Trophoblast cell (in vitro differentiated cells and primary cell): Measurements from ENCODE around the gene RPL29.

Experiments
- DNase-seq, 2 donors: peaks; one replicate each; pipeline ENCODE4 v3.0.0-alpha.2; 2016
- H2AFZ ChIP-seq: 2 replicates; pipeline ENCODE4 v1.6.1; 2013; ENCODE audit warnings: low read length, moderate library complexity, mild to moderate bottlenecking; ENCODE audit not compliant: insufficient read depth, poor library complexity
- H2AK5ac ChIP-seq: 2 replicates; pipeline ENCODE4 v1.6.1; 2013; ENCODE audit warnings: mild to moderate bottlenecking, low read length
- H2BK120ac ChIP-seq: 2 replicates; pipeline ENCODE4 v1.6.1; 2013; ENCODE audit warnings: low read length, mild to moderate bottlenecking, moderate library complexity; ENCODE audit not compliant: insufficient read depth, poor library complexity
- H2BK12ac ChIP-seq: 2 replicates; pipeline ENCODE4 v1.6.1; 2013; ENCODE audit warnings: mild to moderate bottlenecking, low read length, moderate library complexity
- H2BK5ac ChIP-seq: 2 replicates; pipeline ENCODE4 v1.6.1; 2013; ENCODE audit warnings: low read length, low read depth, moderate library complexity, mild to moderate bottlenecking; ENCODE audit not compliant: poor library complexity
- H3K14ac ChIP-seq: 2 replicates; pipeline ENCODE4 v1.6.1; 2013; ENCODE audit warnings: mild to moderate bottlenecking, low read length
- H3K18ac ChIP-seq: 2 replicates; pipeline ENCODE4 v1.6.1; 2013; ENCODE audit warnings: mild to moderate bottlenecking, low read length
- H3K23ac ChIP-seq: 2 replicates; pipeline ENCODE4 v1.6.1; 2013; ENCODE audit warnings: low read length
- H3K27ac ChIP-seq: 2 replicates; pipeline ENCODE4 v1.5.1; 2013; ENCODE audit warnings: low read depth, mild to moderate bottlenecking, inconsistent platforms, low read length, moderate library complexity
- H3K27me3 ChIP-seq: 2 replicates; pipeline ENCODE4 v1.6.1; 2013; ENCODE audit warnings: inconsistent platforms, mild to moderate bottlenecking, low read length, moderate library complexity; ENCODE audit not compliant: insufficient read depth
- H3K36me3 ChIP-seq, 2 experiments: 1 replicate in 1 of 2; 2 replicates in 1 of 2; pipeline ENCODE4 v1.6.1; 2013; ENCODE audit warnings: low read length in 2 of 2, mild to moderate bottlenecking in 2 of 2, moderate library complexity in 1 of 2; ENCODE audit not compliant: insufficient read depth in 2 of 2, control insufficient read depth in 1 of 2
- H3K4ac ChIP-seq: 2 replicates; pipeline ENCODE4 v1.6.1; 2013; ENCODE audit warnings: low read depth, mild to moderate bottlenecking, low read length, moderate library complexity
- H3K4me1 ChIP-seq, 2 experiments: 1 replicate in 1 of 2; 2 replicates in 1 of 2; pipeline ENCODE4 v1.6.1; 2013; ENCODE audit warnings: low read length in 2 of 2, mild to moderate bottlenecking in 2 of 2, moderate library complexity in 1 of 2; ENCODE audit not compliant: insufficient read depth in 2 of 2, control insufficient read depth in 1 of 2
- H3K4me2 ChIP-seq: 2 replicates; pipeline ENCODE4 v1.6.1; 2013; ENCODE audit warnings: inconsistent platforms, mild to moderate bottlenecking, low read length, moderate library complexity
- H3K4me3 ChIP-seq: 2 replicates; pipeline ENCODE4 v1.5.1; 2013; ENCODE audit warnings: mild to moderate bottlenecking, low read depth, low read length, inconsistent platforms
- H3K79me1 ChIP-seq: one replicate; pipeline ENCODE4 v1.6.1; 2013; ENCODE audit warnings: low read length
- H3K79me2 ChIP-seq: 2 replicates; pipeline ENCODE4 v1.6.1; 2013; ENCODE audit warnings: low read length, mild to moderate bottlenecking; ENCODE audit not compliant: control insufficient read depth, insufficient read depth, poor library complexity
- H3K9ac ChIP-seq: 2 replicates; pipeline ENCODE4 v1.6.1; 2013; ENCODE audit warnings: mild to moderate bottlenecking, low read length
- H3K9me3 ChIP-seq: 2 replicates; pipeline ENCODE4 v1.6.1; 2013; ENCODE audit warnings: low read depth, mild to moderate bottlenecking, control low read depth, inconsistent platforms, low read length; ENCODE audit not compliant: insufficient read depth
- H4K12ac ChIP-seq: 2 replicates; pipeline ENCODE4 v1.6.1; 2013; ENCODE audit warnings: low read depth, mild to moderate bottlenecking, low read length, moderate library complexity
- H4K8ac ChIP-seq: 2 replicates; pipeline ENCODE4 v1.6.1; 2013; ENCODE audit warnings: low read depth, mild to moderate bottlenecking, low read length, moderate library complexity
- H4K91ac ChIP-seq: one replicate; pipeline ENCODE4 v1.6.1; 2013; ENCODE audit warnings: low read depth, mild to moderate bottlenecking, low read length, moderate library complexity
- WGBS: extraction: QIAGEN DNeasy Blood & Tissue Kit; methylation state at CpG from one replicate; pipeline ENCODE4 v1.1.7; 2013; ENCODE audit warnings: missing lambda C conversion rate; ENCODE audit not compliant: insufficient read length, insufficient coverage; ENCODE audit errors: extremely low coverage; 5-methylcytosine and 5-hydroxymethylcytosine counted together

Gene RPL29

GRCh38 chr3:51948016-51948580, 47.6 kb downstream of the RPL29 start:
- WGBS: no CpG with 5 or more reads among the region's 10 CpGs
- no peak overlapping the region for H4K91ac ChIP-seq

GRCh38 chr3:51947215-51947900, 48.3 kb downstream of the RPL29 start:
- Histone ChIP-seq H3K27ac (no peak overlapping the region), H3K9me3 (no peaks in the 10 kb centered on the region), H2BK12ac (no peak overlapping the region), H3K79me1 (peaks cover 2% of the 10 kb centered on the region), H3K4ac (no peak overlapping the region), H3K14ac (no peak overlapping the region), H2AFZ (no peak overlapping the region), H2AK5ac (no peak overlapping the region), H2BK5ac (no peak overlapping the region), H4K91ac (no peak overlapping the region), H2BK120ac (no peak overlapping the region), H4K12ac (no peak overlapping the region), H3K4me3 (no peak overlapping the region), H3K9ac (no peak overlapping the region), H3K79me2 (peaks cover 2% of the 10 kb centered on the region), H3K27me3 (no peaks in the 10 kb centered on the region), H3K23ac (no peak overlapping the region), H3K4me2 (no peak overlapping the region), H3K4me1 (peaks cover 2 to 4% of the 10 kb centered on the region in 2 experiments), H3K18ac (no peak overlapping the region), H4K8ac (no peak overlapping the region), H3K36me3 (no peaks in the 10 kb centered on the region)
- WGBS: no CpG with 5 or more reads among the region's 13 CpGs
- no peak for DNase-seq

More at GRCh38 chr3:51948016-51948580, 47.6 kb downstream of the RPL29 start:
- Histone ChIP-seq H3K14ac (no peak overlapping the region), H3K9me3 (no peaks in the 10 kb centered on the region), H3K27ac (no peak overlapping the region), H2BK5ac (no peak overlapping the region), H4K8ac (no peak overlapping the region), H3K4ac (no peak overlapping the region), H3K27me3 (no peaks in the 10 kb centered on the region), H3K23ac (no peak overlapping the region), H3K18ac (no peak overlapping the region), H3K36me3 (no peaks in the 10 kb centered on the region), H3K9ac (no peak overlapping the region), H2BK120ac (no peak overlapping the region), H3K4me2 (no peak overlapping the region), H3K4me3 (no peak overlapping the region), H2AK5ac (no peak overlapping the region), H3K4me1 (no peaks in the 10 kb centered on the region), H4K12ac (no peak overlapping the region), H2BK12ac (no peak overlapping the region), H2AFZ (no peak overlapping the region), H3K79me2 (no peaks in the 10 kb centered on the region), H3K79me1 (no peaks in the 10 kb centered on the region)
- no peak for DNase-seq

DNA sequence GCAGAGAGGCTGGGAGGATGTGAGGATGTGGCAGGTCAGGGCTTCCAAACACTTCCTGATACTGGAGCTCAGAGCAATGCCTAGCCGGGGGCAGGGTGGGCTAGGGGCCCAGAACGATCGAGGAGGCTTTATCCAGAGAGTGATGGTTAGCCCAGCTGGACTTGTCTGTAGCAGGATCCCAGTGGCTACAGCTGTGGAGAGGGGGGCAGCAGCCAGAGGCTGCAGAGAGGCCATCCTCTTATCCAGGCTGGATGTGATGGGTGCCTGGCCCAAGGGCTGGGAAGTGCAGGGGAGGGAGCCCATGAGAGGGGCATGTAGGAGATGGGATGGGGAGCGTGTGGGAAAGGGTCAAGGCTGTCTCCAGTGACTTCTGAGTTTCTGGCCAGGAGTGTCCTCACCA, 48.9 kb downstream of the RPL29 start:
- Histone ChIP-seq H3K14ac (no peak overlapping the region), H3K18ac (no peak overlapping the region), H3K4me2 (no peak overlapping the region), H4K12ac (no peak overlapping the region), H4K91ac (no peak overlapping the region), H2AK5ac (no peak overlapping the region), H3K79me1 (peaks cover 5% of the 10 kb centered on the region), H3K4me1 (peaks cover 4 to 6% of the 10 kb centered on the region in 2 experiments), H2AFZ (no peak overlapping the region), H3K4ac (no peak overlapping the region), H2BK12ac (no peak overlapping the region), H3K9ac (no peak overlapping the region), H2BK120ac (no peak overlapping the region), H3K36me3 (no peaks in the 10 kb centered on the region), H3K27me3 (no peaks in the 10 kb centered on the region), H3K27ac (no peak overlapping the region), H3K9me3 (no peaks in the 10 kb centered on the region), H3K4me3 (no peak overlapping the region), H3K79me2 (peaks cover 4% of the 10 kb centered on the region), H3K23ac (no peak overlapping the region), H2BK5ac (no peak overlapping the region), H4K8ac (no peak overlapping the region)
- WGBS: no CpG with 5 or more reads among the region's 4 CpGs
- no peak for DNase-seq

DNA sequence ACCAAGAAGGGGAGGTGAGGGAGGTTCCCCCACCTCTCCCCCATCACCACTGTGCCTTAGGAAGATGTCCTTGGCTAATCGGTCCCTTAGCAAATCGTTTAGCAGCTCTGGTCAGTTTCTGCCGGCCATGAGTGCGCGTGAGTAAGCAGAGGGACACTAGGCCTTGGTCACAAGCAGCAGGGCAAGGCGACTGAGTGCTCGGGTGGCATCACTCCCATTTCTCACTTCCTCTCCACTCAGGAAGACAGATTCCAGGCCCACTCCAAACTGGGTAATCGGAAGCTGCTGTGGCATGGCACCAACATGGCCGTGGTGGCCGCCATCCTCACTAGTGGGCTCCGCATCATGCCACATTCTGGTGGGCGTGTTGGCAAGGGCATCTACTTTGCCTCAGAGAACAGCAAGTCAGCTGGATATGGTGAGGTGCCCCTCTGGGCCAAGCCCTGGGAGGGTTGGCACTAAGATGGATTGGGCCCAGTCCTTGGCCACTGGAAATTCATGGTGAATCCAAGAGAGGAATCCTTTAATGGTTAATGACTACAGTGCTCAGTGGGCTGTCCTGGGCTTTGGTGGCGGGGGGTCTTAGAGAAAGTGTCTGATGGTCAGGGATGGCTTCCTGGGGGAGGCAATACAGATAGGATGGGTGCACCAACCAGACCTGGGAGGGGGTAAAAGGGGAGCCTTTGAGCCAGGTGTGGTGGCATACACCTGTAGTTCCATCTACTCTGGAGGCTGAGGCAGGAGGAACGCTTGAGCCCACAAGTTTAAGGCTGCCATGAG, 49.6 kb downstream of the RPL29 start:
- H4K12ac ChIP-seq: no peak overlapping the region
- H4K8ac ChIP-seq: no peak overlapping the region
- no peak overlapping the region for H2BK12ac ChIP-seq
- no peak overlapping the region for H3K9ac ChIP-seq
- no peak overlapping the region for H3K14ac ChIP-seq
- peaks cover 5% of the 10 kb centered on the region for H3K79me1 ChIP-seq
- WGBS: no CpG with 5 or more reads among the region's 14 CpGs
- no peak overlapping the region for H3K4ac ChIP-seq
- no peak overlapping the region for H2BK5ac ChIP-seq
- no peaks in the 10 kb centered on the region for H3K27me3 ChIP-seq
- no peak overlapping the region for H3K27ac ChIP-seq
- H3K36me3 ChIP-seq: no peaks in the 10 kb centered on the region
- H4K91ac ChIP-seq: no peak overlapping the region
- H3K4me3 ChIP-seq: no peak overlapping the region
- peaks cover 4% of the 10 kb centered on the region for H3K79me2 ChIP-seq
- no peak overlapping the region for H3K23ac ChIP-seq
- no peaks in the 10 kb centered on the region for H3K9me3 ChIP-seq
- H2AFZ ChIP-seq: no peak overlapping the region
- peaks cover 7 to 8% of the 10 kb centered on the region in 2 experiments for H3K4me1 ChIP-seq
- no peak overlapping the region for H2BK120ac ChIP-seq
- no peak overlapping the region for H3K18ac ChIP-seq
- H3K4me2 ChIP-seq: no peak overlapping the region
- H2AK5ac ChIP-seq: no peak overlapping the region
- no peak for DNase-seq
